ENCODE data around the gene ALG11. TPM values are rescaled to one million over a fixed set of nuclear protein-coding genes. Genes with fewer than 3 reads are reported as not detected.

Gene ALG11
- polyA plus RNA-seq, 1 experiment, result 6.2 TPM

DNA sequence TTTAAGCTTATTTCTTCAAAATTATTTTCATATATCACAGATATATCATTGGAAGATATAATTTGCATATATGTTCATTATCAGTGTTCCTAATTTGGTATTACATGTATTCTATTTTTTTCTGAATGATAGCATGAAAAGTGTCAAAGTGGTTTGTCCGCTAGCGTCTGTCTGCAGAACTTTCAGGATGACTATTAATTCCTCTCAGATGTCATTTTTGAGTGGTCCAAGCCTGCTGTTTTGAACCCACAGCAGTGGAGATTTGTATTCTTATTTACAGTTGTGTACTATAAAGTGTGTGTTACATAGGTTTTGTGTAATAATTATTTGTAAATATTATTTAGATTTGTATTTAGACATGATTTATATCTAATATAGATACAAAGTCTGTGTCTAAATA, 20.8 kb downstream of the ALG11 start:
- Histone ChIP-seq H3K4me3 (ENCODE audit: low read depth, low read length) (no peak overlapping the region), H3K36me3 (ENCODE audit: control insufficient read depth, insufficient read depth, low read length) (0 out of 2 replicates have a peak, but pooled peaks cover 2% of the 10 kb centered on the region), H3K27me3 (ENCODE audit: control insufficient read depth, insufficient read depth, low read length) (no peaks in the 10 kb centered on the region)
- ChIA-PET CTCF (no interaction called here), POLR2A (no interaction called here)
- no peak for DNase-seq (ENCODE audit: low read depth)
- TF ChIP-seq, protein P1, sequence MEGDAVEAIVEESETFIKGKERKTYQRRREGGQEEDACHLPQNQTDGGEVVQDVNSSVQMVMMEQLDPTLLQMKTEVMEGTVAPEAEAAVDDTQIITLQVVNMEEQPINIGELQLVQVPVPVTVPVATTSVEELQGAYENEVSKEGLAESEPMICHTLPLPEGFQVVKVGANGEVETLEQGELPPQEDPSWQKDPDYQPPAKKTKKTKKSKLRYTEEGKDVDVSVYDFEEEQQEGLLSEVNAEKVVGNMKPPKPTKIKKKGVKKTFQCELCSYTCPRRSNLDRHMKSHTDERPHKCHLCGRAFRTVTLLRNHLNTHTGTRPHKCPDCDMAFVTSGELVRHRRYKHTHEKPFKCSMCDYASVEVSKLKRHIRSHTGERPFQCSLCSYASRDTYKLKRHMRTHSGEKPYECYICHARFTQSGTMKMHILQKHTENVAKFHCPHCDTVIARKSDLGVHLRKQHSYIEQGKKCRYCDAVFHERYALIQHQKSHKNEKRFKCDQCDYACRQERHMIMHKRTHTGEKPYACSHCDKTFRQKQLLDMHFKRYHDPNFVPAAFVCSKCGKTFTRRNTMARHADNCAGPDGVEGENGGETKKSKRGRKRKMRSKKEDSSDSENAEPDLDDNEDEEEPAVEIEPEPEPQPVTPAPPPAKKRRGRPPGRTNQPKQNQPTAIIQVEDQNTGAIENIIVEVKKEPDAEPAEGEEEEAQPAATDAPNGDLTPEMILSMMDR (IDR thresholded peaks at IDR 0.05; ENCODE audit: insufficient read depth, low read depth, low read length), result no peak

DNA sequence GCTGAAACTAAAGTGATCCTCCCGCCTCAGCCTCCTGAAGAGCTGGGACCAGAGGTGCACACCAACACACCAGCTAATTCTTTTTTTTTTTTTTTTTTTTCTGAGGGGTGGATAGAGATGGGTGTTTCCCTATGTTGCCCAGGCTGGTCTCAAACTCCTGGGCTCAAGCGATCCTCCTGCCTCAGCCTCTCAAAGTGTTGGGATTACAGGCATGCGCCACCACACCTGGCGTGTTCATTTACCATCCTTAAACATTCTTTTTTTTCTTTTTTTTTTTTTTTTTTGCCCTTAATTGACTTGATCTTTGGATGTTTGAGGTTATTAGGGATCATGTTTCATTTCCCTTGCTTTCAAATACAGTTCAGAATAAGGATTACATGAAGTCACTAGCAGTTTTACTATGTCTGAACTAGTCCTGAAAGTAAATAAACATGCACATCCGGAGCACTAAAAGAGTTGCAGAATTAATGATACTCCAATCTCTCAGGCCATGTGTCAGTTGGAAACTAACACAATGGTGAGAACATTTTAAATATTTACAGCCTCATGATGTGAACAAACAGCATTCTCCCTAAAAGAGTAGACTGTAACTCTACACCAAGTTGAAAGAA, 22.5 kb downstream of the ALG11 start:
- Histone ChIP-seq H3K36me3 (ENCODE audit: control insufficient read depth, insufficient read depth, low read length) (no peaks in the 10 kb centered on the region), H3K4me3 (ENCODE audit: low read depth, low read length) (no peak overlapping the region), H3K27me3 (ENCODE audit: control insufficient read depth, insufficient read depth, low read length) (no peaks in the 10 kb centered on the region)
- POLR2A ChIA-PET, result no interaction called here
- no peak for DNase-seq (ENCODE audit: low read depth)
- TF ChIP-seq, protein P1 (IDR thresholded peaks at IDR 0.05; ENCODE audit: insufficient read depth, low read depth, low read length), result no peak
- CTCF ChIA-PET, result no interaction called here

DNA sequence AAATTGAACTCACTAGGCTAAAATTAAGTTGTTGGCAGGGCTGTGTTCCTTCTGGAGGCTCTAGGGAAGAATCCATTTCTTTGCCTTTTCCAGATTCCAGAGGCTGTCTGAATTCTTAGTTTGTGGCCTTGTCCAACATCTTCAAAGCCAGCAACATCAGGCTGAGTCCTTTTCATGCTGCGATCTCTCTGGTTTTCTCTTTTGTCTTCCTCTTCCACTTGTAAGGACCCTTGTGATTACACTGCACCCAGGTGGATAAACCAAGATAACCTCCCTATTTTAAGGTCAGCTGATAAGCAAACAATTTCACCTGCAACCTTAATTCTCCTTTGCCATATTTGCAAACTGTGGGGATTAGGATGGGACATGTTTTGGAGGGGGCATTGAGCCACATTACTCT, 23.8 kb downstream of the ALG11 start:
- TF ChIP-seq, protein P1 (IDR thresholded peaks at IDR 0.05; ENCODE audit: insufficient read depth, low read depth, low read length), result no peak
- Histone ChIP-seq H3K27me3 (ENCODE audit: control insufficient read depth, insufficient read depth, low read length) (no peaks in the 10 kb centered on the region), H3K36me3 (ENCODE audit: control insufficient read depth, insufficient read depth, low read length) (no peaks in the 10 kb centered on the region), H3K4me3 (ENCODE audit: low read depth, low read length) (no peak overlapping the region)
- no peak for DNase-seq (ENCODE audit: low read depth)
- POLR2A ChIA-PET, result no interaction called here
- CTCF ChIA-PET, result no interaction called here

DNA sequence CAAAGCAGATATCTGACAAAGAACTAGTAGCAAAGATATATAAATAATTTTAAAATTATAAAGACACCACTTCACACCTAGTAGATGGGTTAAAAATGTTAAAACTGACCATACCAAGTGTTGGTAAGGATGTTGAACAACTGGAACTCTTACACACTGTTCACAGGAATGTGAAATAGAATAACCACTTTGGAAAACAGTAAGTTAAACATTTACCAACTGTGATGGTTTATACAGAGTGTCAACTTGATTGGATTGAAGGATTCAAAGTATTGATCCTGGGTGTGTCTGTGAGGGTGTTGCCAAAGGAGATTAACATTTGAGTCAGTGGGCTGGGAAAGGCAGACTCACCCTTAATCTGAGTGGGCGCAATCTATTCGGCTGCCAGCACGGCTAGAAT, 31.5 kb downstream of the ALG11 start:
- CTCF ChIA-PET, result no interaction called here
- DNase-seq (ENCODE audit: low read depth), result no peak
- H3K4me3 ChIP-seq (ENCODE audit: low read depth, low read length), result no peak overlapping the region
- no peaks in the 10 kb centered on the region for H3K36me3 ChIP-seq (ENCODE audit: control insufficient read depth, insufficient read depth, low read length)
- TF ChIP-seq, protein P1 (IDR thresholded peaks at IDR 0.05; ENCODE audit: insufficient read depth, low read depth, low read length), result no peak
- POLR2A ChIA-PET, result no interaction called here
- H3K27me3 ChIP-seq (ENCODE audit: control insufficient read depth, insufficient read depth, low read length), result no peaks in the 10 kb centered on the region

DNA sequence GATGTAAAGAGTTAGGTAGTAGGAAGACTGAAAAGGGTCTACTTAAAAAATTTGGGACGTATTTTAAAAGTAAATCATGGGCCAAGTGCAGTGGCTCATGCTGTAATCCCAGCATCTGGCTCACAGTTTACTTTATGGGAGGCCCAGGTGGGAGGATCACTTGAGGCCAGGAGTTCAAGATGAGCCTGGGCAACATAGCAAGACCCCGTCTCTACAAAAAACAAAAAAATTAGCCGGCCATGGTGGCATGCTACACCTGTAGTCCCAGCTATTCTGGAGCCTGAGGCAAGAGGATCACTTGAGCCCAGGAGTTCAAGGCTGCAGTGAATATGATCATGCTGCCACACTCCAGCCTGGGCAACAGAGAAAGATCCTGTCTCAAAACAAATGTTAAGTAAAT, 35.3 kb downstream of the ALG11 start:
- POLR2A ChIA-PET, result no interaction called here
- TF ChIP-seq, protein P1 (IDR thresholded peaks at IDR 0.05; ENCODE audit: insufficient read depth, low read depth, low read length), result no peak
- CTCF ChIA-PET, result interaction anchor here (0.9 kb wide), 1 partner anchor 38 kb away, joined by 4 read pairs; no protein-coding TSS in a partner anchor
- Histone ChIP-seq H3K4me3 (ENCODE audit: low read depth, low read length) (no peak overlapping the region), H3K36me3 (ENCODE audit: control insufficient read depth, insufficient read depth, low read length) (no peaks in the 10 kb centered on the region), H3K27me3 (ENCODE audit: control insufficient read depth, insufficient read depth, low read length) (no peaks in the 10 kb centered on the region)
- DNase-seq (ENCODE audit: low read depth), result no peak
